PFSK-1 (cell line): ENCODE results near the gene GPRC5C.

Source experiments
- FOXP2 ChIP-seq: optimal IDR thresholded peaks from 2 replicates; pipeline ENCODE3; 2011; ENCODE audit warnings: borderline replicate concordance, control low read depth, inconsistent platforms; ENCODE audit not compliant: insufficient read depth; ENCODE audit errors: extremely low read length, extremely low read depth
- POLR2AphosphoS5 ChIP-seq: IDR thresholded peaks from 2 replicates; pipeline ENCODE4 v1.6.1; 2012; ENCODE audit warnings: low read depth, mild to moderate bottlenecking, control low read depth, low read length, moderate library complexity
- REST ChIP-seq, 2 experiments: IDR thresholded peaks; 2 replicates each; pipeline versions ENCODE4 v1.6.1 to v1.8.0; 2011 to 2012; ENCODE audit warnings: low read depth in 2 of 2, low read length in 2 of 2, control low read depth in 1 of 2, inconsistent platforms in 1 of 2, mild to moderate bottlenecking in 1 of 2, moderate library complexity in 1 of 2; ENCODE audit not compliant: insufficient read depth in 1 of 2
- SIN3A ChIP-seq: IDR thresholded peaks from 2 replicates; pipeline ENCODE4 v1.6.1; 2012; ENCODE audit warnings: mild to moderate bottlenecking, low read length, moderate library complexity, borderline replicate concordance; ENCODE audit not compliant: insufficient read depth
- TAF1 ChIP-seq: IDR thresholded peaks from 2 replicates; pipeline ENCODE4 v1.6.1; 2012; ENCODE audit warnings: low read length, control low read depth, borderline replicate concordance; ENCODE audit not compliant: insufficient read depth

Gene GPRC5C

GRCh38 chr17:74429604-74430384 is 2.1 kb upstream of the GPRC5C start:
- TF ChIP-seq REST (IDR thresholded peaks at IDR 0.05; ENCODE audit: insufficient read depth in 1 of 2, low read depth in 2 of 2, low read length in 2 of 2): no peak
- TF ChIP-seq POLR2AphosphoS5: no peak
- no peak for TF ChIP-seq SIN3A

- TF ChIP-seq FOXP2: no peak
- no peak for TF ChIP-seq SIN3A
- TF ChIP-seq POLR2AphosphoS5: no peak
- no peak for TF ChIP-seq TAF1
- no peak for TF ChIP-seq REST (IDR thresholded peaks at IDR 0.05; ENCODE audit: insufficient read depth in 1 of 2, low read depth in 2 of 2, low read length in 2 of 2)
Observed at GRCh38 chr17:74430385-74430705, 1.5 kb upstream of the GPRC5C start.

- TF ChIP-seq FOXP2: no peak
- no peak for TF ChIP-seq POLR2AphosphoS5
- no peak for TF ChIP-seq SIN3A
- TF ChIP-seq TAF1: no peak
- no peak for TF ChIP-seq REST (IDR thresholded peaks at IDR 0.05; ENCODE audit: insufficient read depth in 1 of 2, low read depth in 2 of 2, low read length in 2 of 2)
Observed at GRCh38 chr17:74430706-74431567, 951 bp upstream of the GPRC5C start.

GRCh38 chr17:74432424-74432690 is 469 bp downstream of the GPRC5C start:
- no peak for TF ChIP-seq TAF1
- TF ChIP-seq SIN3A: no peak
- TF ChIP-seq REST (IDR thresholded peaks at IDR 0.05; ENCODE audit: insufficient read depth in 1 of 2, low read depth in 2 of 2, low read length in 2 of 2): no peak
- TF ChIP-seq FOXP2: no peak
- no peak for TF ChIP-seq POLR2AphosphoS5
